Measurements from ENCODE around the gene GDF10. TPM values are rescaled to one million over a fixed set of nuclear protein-coding genes. Genes with fewer than 3 reads are reported as not detected.

Gene GDF10
- 1.6 TPM for total RNA-seq

GRCh38 chr10:47299611-47300428 lies at the start of gene GDF10:
Gene GDF10, plus strand, starts transcription at chr10:47300197. Its CDS starts 455 bp downstream, at chr10:47300652.

GRCh38 chr10:47322300-47323061 lies 22.5 kb downstream of the GDF10 start, which contains the start of gene GDF2:
Gene GDF2, plus strand, starts transcription at chr10:47322454. Its CDS starts 215 bp downstream, at chr10:47322669.

GRCh38 chr10:47348138-47348651 lies 48.2 kb downstream of the GDF10 start, which contains the start of gene RBP3:
Gene RBP3, plus strand, starts transcription at chr10:47348363. Its CDS starts 122 bp downstream, at chr10:47348485.

Other genes starting within 250 kb of the GDF10 start
- not detected for gene GDF2, start 22.3 kb downstream of the GDF10 start, total RNA-seq
- not detected for gene RBP3, start 48.2 kb downstream of the GDF10 start, total RNA-seq
- gene ZNF488, start 84.1 kb downstream of the GDF10 start, total RNA-seq: 2.4 TPM
- 0.18 TPM for gene ANXA8, start 183.9 kb downstream of the GDF10 start, total RNA-seq
- gene FAM25G, start 191.5 kb downstream of the GDF10 start, total RNA-seq: not detected
- 7.9 TPM for gene AGAP9, start 223.4 kb downstream of the GDF10 start, total RNA-seq